Measurements from ENCODE around the gene DPF3. TPM values are rescaled to one million over a fixed set of nuclear protein-coding genes. Genes with fewer than 3 reads are reported as not detected.

The DPF3 gene
- total RNA-seq, 3 donors from 2014 or later (not counting 1 experiment from before 2014, with no cell fraction given) = 1.4 to 1.8 (median 1.4) TPM

DNA sequence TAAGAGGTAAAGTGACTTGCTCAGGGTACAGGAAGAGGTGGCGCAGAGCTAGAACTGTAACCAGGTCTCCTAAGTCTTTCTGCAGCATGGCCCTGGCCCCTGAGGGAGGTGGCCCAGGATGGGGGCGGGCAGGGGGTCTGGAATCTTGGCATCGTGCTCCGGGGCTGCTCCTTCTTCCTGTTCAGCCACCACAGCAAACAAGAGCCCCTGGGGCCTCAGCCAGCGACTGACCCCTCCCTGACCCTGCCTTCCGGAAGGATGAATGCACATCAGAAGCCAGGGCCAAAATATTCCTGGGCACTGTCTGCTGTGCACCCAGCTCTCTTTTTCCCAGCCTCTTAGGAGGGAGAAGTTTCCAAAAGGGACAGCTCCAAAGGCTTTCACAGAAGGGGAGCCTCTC is 242.8 kb downstream of the DPF3 start:
- TF ChIP-seq CTCF (IDR thresholded peaks at IDR 0.05) = no peak
- no peak overlapping the region for H3K27ac Mint-ChIP-seq
- no peak for ATAC-seq

DNA sequence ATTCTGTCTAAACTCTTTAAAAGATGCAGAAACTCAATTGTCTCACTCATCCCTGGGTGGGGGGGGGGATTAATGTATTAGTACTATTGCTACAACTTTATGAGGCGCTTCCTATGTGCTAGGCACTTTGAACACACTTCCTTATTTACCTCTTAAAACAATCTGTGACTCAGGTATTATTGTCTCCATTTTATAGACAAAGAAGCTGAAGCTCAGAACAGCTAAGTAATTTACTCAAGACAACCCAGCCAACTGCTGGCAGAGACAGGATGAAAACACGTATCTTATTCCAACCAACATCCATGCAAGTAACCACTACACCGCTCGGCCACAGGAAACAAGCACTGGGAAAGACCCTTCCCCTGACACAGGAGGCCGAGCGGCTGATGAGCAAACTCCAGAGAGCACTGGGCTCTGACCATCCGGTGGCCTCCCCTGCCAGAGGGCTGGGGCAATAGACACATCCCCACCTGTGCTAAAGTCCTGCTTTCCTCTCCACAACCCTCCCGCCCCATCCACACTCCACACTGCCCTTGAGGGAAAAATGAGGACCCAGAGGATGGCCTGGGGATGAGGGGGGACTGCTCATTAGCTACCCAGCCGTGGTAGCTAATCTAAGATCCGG is 244.2 kb downstream of the DPF3 start:
- H3K4me1 Mint-ChIP-seq = no peaks in the 10 kb centered on the region
- ATAC-seq (no peak), DNase-seq (no peak)
- intact Hi-C loops (cut with micrococcal nuclease) = no loop called here
- no peaks in the 10 kb centered on the region for H3K36me3 Mint-ChIP-seq
- no peak overlapping the region for H3K4me3 Mint-ChIP-seq
- Histone ChIP-seq H3K36me3 (ENCODE audit: control insufficient read depth, insufficient read depth, low read length) (no peaks in the 10 kb centered on the region), H3K27ac (ENCODE audit: low read length) (no peak overlapping the region), H3K4me1 (ENCODE audit: control insufficient read depth, insufficient read depth, low read length) (no peaks in the 10 kb centered on the region), H3K9me3 (ENCODE audit: control insufficient read depth, insufficient read depth, low read length) (no peaks in the 10 kb centered on the region), H3K4me3 (ENCODE audit: low read length) (no peak overlapping the region), H3K27me3 (ENCODE audit: control insufficient read depth, insufficient read depth, low read length) (no peaks in the 10 kb centered on the region)
- 77% methylated on average over 9 of the region's 10 CpGs for WGBS (ENCODE audit: insufficient coverage)
- H3K27me3 Mint-ChIP-seq (ENCODE audit: low read depth in 2 of 2) = peaks cover 14 to 19% of the 10 kb centered on the region in 2 donors
- H3K27ac Mint-ChIP-seq = no peak overlapping the region
- no peaks in the 10 kb centered on the region for H3K9me3 Mint-ChIP-seq
- no peak for TF ChIP-seq CTCF (IDR thresholded peaks at IDR 0.05)

More for the DNA sequence above, 242.8 kb downstream of the DPF3 start:
- Histone ChIP-seq H3K36me3 (ENCODE audit: control insufficient read depth, insufficient read depth, low read length) (no peaks in the 10 kb centered on the region), H3K27me3 (ENCODE audit: control insufficient read depth, insufficient read depth, low read length) (no peaks in the 10 kb centered on the region), H3K4me3 (ENCODE audit: low read length) (no peak overlapping the region), H3K9me3 (ENCODE audit: control insufficient read depth, insufficient read depth, low read length) (no peaks in the 10 kb centered on the region), H3K4me1 (ENCODE audit: control insufficient read depth, insufficient read depth, low read length) (no peaks in the 10 kb centered on the region), H3K27ac (ENCODE audit: low read length) (no peak overlapping the region)
- Mint-ChIP-seq H3K36me3 (no peaks in the 10 kb centered on the region), H3K4me1 (no peaks in the 10 kb centered on the region), H3K27me3 (ENCODE audit: low read depth in 2 of 2) (peaks cover 13 to 19% of the 10 kb centered on the region in 2 donors), H3K9me3 (no peaks in the 10 kb centered on the region), H3K4me3 (no peak overlapping the region)
- intact Hi-C loops (cut with micrococcal nuclease) = no loop called here
- DNase-seq = no peak
- WGBS (ENCODE audit: insufficient coverage) = 69% methylated on average over 6 of the region's 6 CpGs

GRCh38 chr14:72647782-72648181 is 246.1 kb downstream of the DPF3 start:
- Histone ChIP-seq H3K36me3 (ENCODE audit: control insufficient read depth, insufficient read depth, low read length) (no peaks in the 10 kb centered on the region), H3K27me3 (ENCODE audit: control insufficient read depth, insufficient read depth, low read length) (no peaks in the 10 kb centered on the region), H3K9me3 (ENCODE audit: control insufficient read depth, insufficient read depth, low read length) (no peaks in the 10 kb centered on the region), H3K4me1 (ENCODE audit: control insufficient read depth, insufficient read depth, low read length) (no peaks in the 10 kb centered on the region), H3K4me3 (ENCODE audit: low read length) (no peak overlapping the region), H3K27ac (ENCODE audit: low read length) (no peak overlapping the region)
- no peak for ATAC-seq
- Mint-ChIP-seq H3K4me3 (no peak overlapping the region), H3K27ac (no peak overlapping the region), H3K36me3 (no peaks in the 10 kb centered on the region), H3K4me1 (no peaks in the 10 kb centered on the region), H3K9me3 (no peaks in the 10 kb centered on the region), H3K27me3 (ENCODE audit: low read depth in 2 of 2) (peaks cover 6 to 19% of the 10 kb centered on the region in 2 donors)
- intact Hi-C loops (cut with micrococcal nuclease) = no loop called here
- WGBS (ENCODE audit: insufficient coverage) = 68% methylated on average over 9 of the region's 9 CpGs
- no peak for TF ChIP-seq CTCF (IDR thresholded peaks at IDR 0.05)
- DNase-seq = no peak
